Measurements from ENCODE around the gene TBC1D13.
"Not testable (repeated sequence)": the region's sequence is repeated elsewhere in the genome, so short reads cannot be mapped to it uniquely, and the experiment has no call there.

Gene TBC1D13

DNA sequence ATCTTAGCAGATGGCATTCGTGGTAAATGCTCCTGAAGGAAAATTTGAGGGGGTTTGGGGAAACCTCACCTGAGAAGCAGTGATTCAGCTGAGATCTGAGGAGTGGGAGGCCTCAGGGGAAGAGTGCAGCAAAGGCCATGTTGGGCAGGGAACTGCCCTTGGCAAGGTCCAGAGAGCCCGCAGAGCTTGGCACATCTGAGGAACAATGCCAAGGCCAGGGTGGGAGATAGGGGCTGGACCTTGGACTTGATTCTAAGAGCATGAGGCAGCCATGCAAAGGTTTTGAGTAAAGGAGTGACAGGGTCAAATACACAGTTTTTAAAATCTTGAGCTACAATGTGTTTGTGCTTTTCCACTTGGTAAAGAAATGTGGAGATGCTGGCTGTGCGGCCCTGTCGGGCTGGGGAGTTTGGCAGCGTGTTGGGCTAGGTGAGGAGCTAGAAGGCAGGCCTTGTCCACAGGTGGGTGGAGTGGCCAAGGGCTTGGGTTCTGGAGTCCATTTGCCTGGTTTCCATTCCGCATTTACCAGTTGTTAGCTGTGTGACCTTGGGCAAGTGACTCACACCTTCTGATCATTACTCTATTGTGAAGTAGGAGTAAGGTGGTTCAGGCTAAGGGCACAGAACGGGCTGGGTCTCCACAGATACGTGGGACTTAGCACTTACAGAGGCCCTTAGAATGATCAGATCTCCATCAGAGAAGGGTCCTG is 6.1 kb downstream of the TBC1D13 start:
- Histone ChIP-seq H3K79me2 (ENCODE audit: insufficient read depth, low read length) (0 out of 2 replicates have a peak, but pooled peaks cover under 1% of the 10 kb centered on the region), H3K4me1 (ENCODE audit: insufficient read depth, low read length, severe bottlenecking) (peaks cover 5% of the 10 kb centered on the region), H3K27ac (ENCODE audit: low read depth, low read length, poor library complexity, severe bottlenecking) (no peak overlapping the region), H3K4me3 (ENCODE audit: low read depth, low read length, poor library complexity, severe bottlenecking) (no peak overlapping the region), H3K9ac (ENCODE audit: low read length) (no peak overlapping the region), H3K36me3 (ENCODE audit: insufficient read depth, low read length) (peaks cover 58% of the 10 kb centered on the region), H3K4me2 (ENCODE audit: low read length) (no peak overlapping the region), H3K27me3 (ENCODE audit: insufficient read depth, low read length) (no peaks in the 10 kb centered on the region), H3F3A (ENCODE audit: insufficient read depth, low read length) (no peaks in the 10 kb centered on the region), H2AFZ (ENCODE audit: low read length) (no peak overlapping the region), H3K9me3 (ENCODE audit: low read length) (no peaks in the 10 kb centered on the region), H3K9me2 (ENCODE audit: low read depth, low read length) (no peaks in the 10 kb centered on the region), H4K20me1 (ENCODE audit: insufficient read depth, low read length) (no peaks in the 10 kb centered on the region)
- no peak for TF ChIP-seq EZH2 (IDR thresholded peaks at IDR 0.05; ENCODE audit: borderline replicate concordance, low read length)
- TF ChIP-seq, protein P1, sequence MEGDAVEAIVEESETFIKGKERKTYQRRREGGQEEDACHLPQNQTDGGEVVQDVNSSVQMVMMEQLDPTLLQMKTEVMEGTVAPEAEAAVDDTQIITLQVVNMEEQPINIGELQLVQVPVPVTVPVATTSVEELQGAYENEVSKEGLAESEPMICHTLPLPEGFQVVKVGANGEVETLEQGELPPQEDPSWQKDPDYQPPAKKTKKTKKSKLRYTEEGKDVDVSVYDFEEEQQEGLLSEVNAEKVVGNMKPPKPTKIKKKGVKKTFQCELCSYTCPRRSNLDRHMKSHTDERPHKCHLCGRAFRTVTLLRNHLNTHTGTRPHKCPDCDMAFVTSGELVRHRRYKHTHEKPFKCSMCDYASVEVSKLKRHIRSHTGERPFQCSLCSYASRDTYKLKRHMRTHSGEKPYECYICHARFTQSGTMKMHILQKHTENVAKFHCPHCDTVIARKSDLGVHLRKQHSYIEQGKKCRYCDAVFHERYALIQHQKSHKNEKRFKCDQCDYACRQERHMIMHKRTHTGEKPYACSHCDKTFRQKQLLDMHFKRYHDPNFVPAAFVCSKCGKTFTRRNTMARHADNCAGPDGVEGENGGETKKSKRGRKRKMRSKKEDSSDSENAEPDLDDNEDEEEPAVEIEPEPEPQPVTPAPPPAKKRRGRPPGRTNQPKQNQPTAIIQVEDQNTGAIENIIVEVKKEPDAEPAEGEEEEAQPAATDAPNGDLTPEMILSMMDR (IDR thresholded peaks at IDR 0.05; ENCODE audit: low read length) = no peak

DNA sequence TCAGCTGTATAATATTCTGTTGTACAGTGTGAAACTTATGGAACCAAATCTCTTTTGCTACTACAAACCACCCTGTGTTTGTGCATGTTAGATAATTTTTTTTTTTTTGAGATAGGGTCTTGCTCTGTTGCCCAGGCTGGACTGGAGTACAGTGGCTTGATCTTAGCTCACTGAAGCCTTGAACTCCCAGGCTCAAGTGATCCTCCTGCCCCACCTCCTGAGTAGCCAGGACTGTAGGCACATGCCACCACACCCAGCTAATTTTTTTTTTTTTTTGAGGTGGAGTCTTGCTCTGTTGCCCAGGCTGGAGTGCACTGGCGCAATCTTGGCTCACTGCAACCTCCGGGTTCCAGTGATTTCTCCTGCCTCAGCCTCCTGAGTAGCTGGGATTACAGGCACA is 7.9 kb downstream of the TBC1D13 start:
- H3K9me2 ChIP-seq (ENCODE audit: low read depth, low read length); H3K79me2 ChIP-seq (ENCODE audit: insufficient read depth, low read length); H3K27ac ChIP-seq (ENCODE audit: low read depth, low read length, poor library complexity, severe bottlenecking); H3K27me3 ChIP-seq (ENCODE audit: insufficient read depth, low read length); H3K4me2 ChIP-seq (ENCODE audit: low read length); H3K9me3 ChIP-seq (ENCODE audit: low read length); H2AFZ ChIP-seq (ENCODE audit: low read length); H3F3A ChIP-seq (ENCODE audit: insufficient read depth, low read length); H4K20me1 ChIP-seq (ENCODE audit: insufficient read depth, low read length); H3K9ac ChIP-seq (ENCODE audit: low read length); H3K4me1 ChIP-seq (ENCODE audit: insufficient read depth, low read length, severe bottlenecking); H3K4me3 ChIP-seq (ENCODE audit: low read depth, low read length, poor library complexity, severe bottlenecking): not testable (repeated sequence)
- H3K36me3 ChIP-seq (ENCODE audit: insufficient read depth, low read length) = peaks cover 70% of the 10 kb centered on the region

DNA sequence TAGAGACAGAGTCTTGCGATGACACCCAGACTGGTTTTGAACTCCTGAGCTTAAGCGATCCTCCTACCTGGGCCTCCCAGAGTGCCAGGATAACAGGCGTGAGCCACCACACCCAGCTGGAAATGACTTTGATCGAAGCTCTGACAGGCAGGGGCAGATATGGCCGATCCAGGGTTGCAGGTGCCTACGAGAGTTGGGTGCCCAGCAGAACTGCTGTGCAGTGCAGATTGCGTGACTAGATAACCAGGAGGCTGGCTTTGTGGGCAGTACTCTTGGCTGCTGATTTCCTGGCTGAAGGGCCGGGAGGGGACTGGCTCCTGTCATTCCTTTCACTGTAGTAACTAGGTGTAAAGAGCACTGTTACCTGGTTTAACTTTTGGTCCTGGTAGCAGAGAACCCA is 11.8 kb downstream of the TBC1D13 start:
- no peaks in the 10 kb centered on the region for H3K4me1 ChIP-seq (ENCODE audit: insufficient read depth, low read length, severe bottlenecking)
- H3K27me3 ChIP-seq (ENCODE audit: insufficient read depth, low read length) = no peaks in the 10 kb centered on the region
- H3K27ac ChIP-seq (ENCODE audit: low read depth, low read length, poor library complexity, severe bottlenecking) = no peak overlapping the region
- no peak for TF ChIP-seq EZH2 (IDR thresholded peaks at IDR 0.05; ENCODE audit: borderline replicate concordance, low read length)
- TF ChIP-seq, protein P1 (IDR thresholded peaks at IDR 0.05; ENCODE audit: low read length) = no peak
- H4K20me1 ChIP-seq (ENCODE audit: insufficient read depth, low read length) = no peaks in the 10 kb centered on the region
- no peaks in the 10 kb centered on the region for H3F3A ChIP-seq (ENCODE audit: insufficient read depth, low read length)
- no peaks in the 10 kb centered on the region for H3K9me2 ChIP-seq (ENCODE audit: low read depth, low read length)
- no peak overlapping the region for H3K4me3 ChIP-seq (ENCODE audit: low read depth, low read length, poor library complexity, severe bottlenecking)
- H3K9me3 ChIP-seq (ENCODE audit: low read length) = no peaks in the 10 kb centered on the region
- H3K9ac ChIP-seq (ENCODE audit: low read length) = no peak overlapping the region
- no peak overlapping the region for H2AFZ ChIP-seq (ENCODE audit: low read length)
- no peaks in the 10 kb centered on the region for H3K79me2 ChIP-seq (ENCODE audit: insufficient read depth, low read length)
- peaks cover 73% of the 10 kb centered on the region for H3K36me3 ChIP-seq (ENCODE audit: insufficient read depth, low read length)
- H3K4me2 ChIP-seq (ENCODE audit: low read length) = no peak overlapping the region

DNA sequence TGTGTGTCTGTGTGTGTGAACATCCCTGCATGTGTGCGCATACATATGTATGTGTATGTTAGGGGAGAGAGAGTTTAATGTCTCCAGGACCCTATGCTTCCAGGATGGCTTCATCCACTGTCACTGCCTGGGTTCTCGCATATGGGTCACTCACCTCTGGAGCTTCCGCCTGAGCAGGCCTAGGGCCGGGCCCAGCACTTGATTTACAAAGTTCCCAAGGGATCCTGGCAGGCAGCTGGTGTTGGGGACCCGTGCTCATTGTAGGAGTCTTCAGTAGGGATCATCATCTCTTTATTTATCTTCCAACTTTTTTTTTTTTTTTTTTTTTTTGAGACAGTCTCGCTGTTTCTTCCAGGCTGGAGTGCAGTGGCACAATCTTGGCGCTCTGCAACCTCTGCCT is 13.0 kb downstream of the TBC1D13 start:
- Histone ChIP-seq H3K9me3 (ENCODE audit: low read length) (no peaks in the 10 kb centered on the region), H3K4me2 (ENCODE audit: low read length) (no peak overlapping the region), H4K20me1 (ENCODE audit: insufficient read depth, low read length) (no peaks in the 10 kb centered on the region), H3K27ac (ENCODE audit: low read depth, low read length, poor library complexity, severe bottlenecking) (no peak overlapping the region), H3K4me3 (ENCODE audit: low read depth, low read length, poor library complexity, severe bottlenecking) (no peak overlapping the region), H3K9ac (ENCODE audit: low read length) (no peak overlapping the region), H3K79me2 (ENCODE audit: insufficient read depth, low read length) (no peaks in the 10 kb centered on the region), H3K9me2 (ENCODE audit: low read depth, low read length) (no peaks in the 10 kb centered on the region), H3F3A (ENCODE audit: insufficient read depth, low read length) (no peaks in the 10 kb centered on the region), H3K4me1 (ENCODE audit: insufficient read depth, low read length, severe bottlenecking) (no peaks in the 10 kb centered on the region), H2AFZ (ENCODE audit: low read length) (no peak overlapping the region), H3K36me3 (ENCODE audit: insufficient read depth, low read length) (peaks cover 66% of the 10 kb centered on the region), H3K27me3 (ENCODE audit: insufficient read depth, low read length) (no peaks in the 10 kb centered on the region)
- TF ChIP-seq EZH2 (IDR thresholded peaks at IDR 0.05; ENCODE audit: borderline replicate concordance, low read length) = no peak
- TF ChIP-seq, protein P1 (IDR thresholded peaks at IDR 0.05; ENCODE audit: low read length) = no peak

Measured in OCI-LY1 (cell line).